ENCODE data around the gene LRPAP1. TPM values are rescaled to one million over a fixed set of nuclear protein-coding genes. Genes with fewer than 3 reads are reported as not detected.
"Not testable (repeated sequence)": the region's sequence is repeated elsewhere in the genome, so short reads cannot be mapped to it uniquely, and the experiment has no call there.

LRPAP1 gene
- total RNA-seq, 2 experiments from 2014 or later = 58.2 to 61.2 TPM

DNA sequence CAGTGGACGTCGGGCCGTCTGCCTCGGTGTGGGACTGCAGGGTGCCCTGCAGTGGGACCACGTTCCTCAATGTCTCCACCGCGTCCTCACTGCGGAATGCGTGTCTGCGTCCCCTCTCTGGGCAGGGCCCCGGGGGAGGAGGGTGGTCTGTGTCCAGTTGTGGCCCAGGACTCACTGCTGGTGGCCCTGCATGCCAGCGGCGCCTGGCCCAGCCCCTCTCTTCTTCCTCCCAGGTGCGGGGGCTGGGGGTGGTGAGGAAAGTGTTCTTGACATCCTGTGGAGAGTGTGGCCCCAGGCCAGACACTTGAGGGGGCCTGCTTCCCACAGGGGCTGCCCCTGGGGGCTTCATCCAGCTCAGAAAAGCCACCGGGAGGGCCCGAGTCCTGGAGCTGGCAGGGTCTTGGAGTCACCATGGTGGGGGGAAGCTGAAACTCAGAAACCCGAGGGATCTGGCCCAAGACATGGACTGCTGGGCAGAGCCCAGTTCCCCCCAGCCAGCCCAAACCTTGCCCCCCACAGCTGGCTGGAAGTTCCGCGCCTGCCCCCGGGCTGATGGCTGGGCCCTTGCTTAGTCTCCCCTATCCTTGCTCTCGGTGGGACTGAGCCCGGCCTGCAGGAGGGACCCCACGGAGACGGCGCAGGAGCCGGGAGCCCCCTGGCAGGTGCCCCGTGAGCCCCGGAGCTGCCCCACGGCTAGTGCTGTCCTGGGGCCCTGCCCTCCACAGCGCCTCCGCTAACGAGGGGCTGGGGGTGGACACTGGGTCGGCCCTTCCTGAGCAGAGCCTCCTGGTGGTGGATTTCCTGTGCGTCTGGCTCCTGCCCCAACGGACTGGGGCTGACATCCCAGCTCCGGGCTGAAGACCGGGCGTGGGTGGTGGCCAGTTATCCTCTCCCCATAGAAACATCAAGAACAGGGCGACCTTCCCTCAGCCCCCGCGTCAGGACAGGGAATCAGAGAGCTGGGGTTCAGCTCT lies 66.2 kb downstream of the LRPAP1 start:
- DNase-seq = no peak
- Mint-ChIP-seq H3K27ac (no peak overlapping the region), H3K36me3 (no peaks in the 10 kb centered on the region), H3K9me3 (no peaks in the 10 kb centered on the region), H3K4me1 (no peaks in the 10 kb centered on the region), H3K27me3 (peaks cover 28% of the 10 kb centered on the region), H3K4me3 (no peak overlapping the region)

DNA sequence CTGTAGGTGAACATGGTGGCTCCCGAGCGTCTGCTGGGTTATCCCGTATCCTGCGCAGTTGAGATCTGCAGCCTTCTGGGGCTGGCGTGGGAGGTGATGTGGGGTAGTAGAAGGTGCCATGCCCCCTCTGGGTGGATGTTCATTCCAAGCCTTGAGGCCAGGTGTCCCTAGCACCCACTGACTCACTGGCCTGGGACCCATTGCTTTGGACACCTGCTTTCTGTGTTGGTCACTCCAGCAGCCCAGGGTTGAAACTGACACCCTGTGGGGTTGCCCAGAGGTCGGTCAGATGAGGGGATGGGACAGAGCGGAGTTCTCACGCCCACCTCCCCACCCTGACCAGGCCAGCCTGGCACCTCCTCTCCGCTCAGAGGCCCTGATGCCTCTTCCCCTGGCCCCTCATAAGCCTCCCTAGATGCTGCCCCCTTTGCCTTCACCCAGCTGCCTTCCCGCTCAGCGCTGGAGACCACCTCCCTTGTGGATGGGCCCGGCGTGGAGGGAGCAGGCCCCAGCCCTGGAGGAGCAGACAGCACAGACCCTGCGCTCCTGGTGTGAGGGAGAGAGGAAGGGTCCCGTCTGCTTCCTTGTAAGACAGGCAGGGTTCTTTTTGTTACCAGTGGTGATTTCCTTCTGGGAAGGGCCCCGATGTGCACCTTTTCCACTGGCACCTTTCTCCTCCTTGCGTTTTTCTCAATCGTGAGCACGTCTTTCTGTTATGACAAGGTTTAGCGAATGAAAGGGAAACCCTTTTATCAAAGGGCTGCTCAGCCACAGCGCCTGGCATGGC lies 67.1 kb downstream of the LRPAP1 start:
- H3K27ac Mint-ChIP-seq = no peak overlapping the region
- no peaks in the 10 kb centered on the region for H3K4me1 Mint-ChIP-seq
- peaks cover 28% of the 10 kb centered on the region for H3K27me3 Mint-ChIP-seq
- no peaks in the 10 kb centered on the region for H3K36me3 Mint-ChIP-seq
- DNase-seq = no peak
- no peak overlapping the region for H3K4me3 Mint-ChIP-seq
- H3K9me3 Mint-ChIP-seq = no peaks in the 10 kb centered on the region

DNA sequence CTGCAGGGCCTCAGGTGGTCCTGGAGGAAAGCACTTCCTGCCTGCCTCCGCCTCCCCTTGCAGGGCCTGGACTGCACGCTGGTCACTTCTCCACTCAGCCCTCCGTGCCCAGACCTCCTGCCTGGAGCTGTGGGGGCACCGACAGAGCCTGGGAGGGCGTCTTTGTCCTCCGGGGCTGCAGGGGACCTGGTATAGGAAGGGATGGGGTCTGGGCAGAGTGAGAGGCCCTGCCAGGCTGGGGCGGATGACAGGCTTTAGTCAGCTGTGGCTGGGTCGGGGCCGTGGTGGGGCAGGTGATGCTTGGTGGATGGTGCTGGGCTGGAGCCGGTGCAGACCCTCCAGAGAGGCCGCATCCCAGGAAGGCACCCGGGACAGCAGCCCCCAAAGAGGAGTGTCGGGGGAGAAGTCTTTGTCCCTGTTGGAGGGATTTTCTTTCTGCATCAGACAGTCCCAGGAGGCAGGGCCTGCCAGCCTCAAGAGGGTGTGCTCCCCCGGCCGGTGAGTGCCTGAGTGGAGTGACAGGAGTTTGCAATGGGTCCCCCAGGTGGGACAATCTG lies 67.8 kb downstream of the LRPAP1 start:
- DNase-seq = no peak
- H3K4me3 Mint-ChIP-seq = no peak overlapping the region
- peaks cover 28% of the 10 kb centered on the region for H3K27me3 Mint-ChIP-seq
- H3K4me1 Mint-ChIP-seq = no peaks in the 10 kb centered on the region
- H3K27ac Mint-ChIP-seq = no peak overlapping the region
- H3K9me3 Mint-ChIP-seq = no peaks in the 10 kb centered on the region
- no peaks in the 10 kb centered on the region for H3K36me3 Mint-ChIP-seq

DNA sequence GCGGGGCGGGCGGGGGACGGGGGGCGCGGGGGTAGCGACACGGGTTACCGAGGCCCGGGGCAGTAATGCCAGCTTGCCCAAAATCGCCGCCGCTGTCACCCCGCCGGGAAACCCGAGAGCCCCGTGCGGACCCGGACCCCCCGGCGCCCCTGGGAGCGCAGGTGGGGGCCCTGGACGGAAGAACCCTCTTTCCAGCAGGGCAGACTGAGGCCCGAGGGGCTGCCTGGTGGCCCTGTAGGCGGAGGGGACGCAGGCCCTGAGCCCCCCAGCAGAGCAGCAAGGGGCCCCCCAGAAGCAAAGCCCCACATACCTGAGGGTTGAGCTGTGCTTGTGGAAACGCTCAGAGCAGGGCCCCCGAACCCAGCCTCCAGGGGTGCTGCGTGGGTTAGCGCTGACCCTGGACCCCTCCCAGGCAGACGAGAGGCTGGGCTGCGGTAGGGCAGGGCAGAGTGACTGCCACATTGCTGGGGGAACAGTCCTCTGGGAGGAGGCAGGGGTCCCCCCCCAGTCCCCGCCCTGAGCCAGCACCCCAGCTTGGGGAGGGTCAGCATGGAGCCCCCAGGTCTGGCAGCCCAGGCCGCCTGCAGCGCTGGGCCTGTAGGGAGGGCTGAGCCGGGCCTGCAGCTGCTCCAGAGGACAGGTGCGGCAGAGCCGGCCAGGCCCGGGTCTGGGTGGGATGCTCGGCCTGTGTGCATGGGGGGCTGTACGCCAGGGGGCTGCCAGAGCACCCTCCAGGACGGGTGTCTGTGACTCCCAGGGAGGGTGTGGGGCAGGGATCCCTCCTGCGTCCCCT lies 68.5 kb downstream of the LRPAP1 start:
- no peaks in the 10 kb centered on the region for H3K4me1 Mint-ChIP-seq
- H3K27ac Mint-ChIP-seq = no peak overlapping the region
- H3K36me3 Mint-ChIP-seq = no peaks in the 10 kb centered on the region
- no peak overlapping the region for H3K4me3 Mint-ChIP-seq
- no peak for DNase-seq
- H3K9me3 Mint-ChIP-seq = no peaks in the 10 kb centered on the region
- H3K27me3 Mint-ChIP-seq = peaks cover 28% of the 10 kb centered on the region

DNA sequence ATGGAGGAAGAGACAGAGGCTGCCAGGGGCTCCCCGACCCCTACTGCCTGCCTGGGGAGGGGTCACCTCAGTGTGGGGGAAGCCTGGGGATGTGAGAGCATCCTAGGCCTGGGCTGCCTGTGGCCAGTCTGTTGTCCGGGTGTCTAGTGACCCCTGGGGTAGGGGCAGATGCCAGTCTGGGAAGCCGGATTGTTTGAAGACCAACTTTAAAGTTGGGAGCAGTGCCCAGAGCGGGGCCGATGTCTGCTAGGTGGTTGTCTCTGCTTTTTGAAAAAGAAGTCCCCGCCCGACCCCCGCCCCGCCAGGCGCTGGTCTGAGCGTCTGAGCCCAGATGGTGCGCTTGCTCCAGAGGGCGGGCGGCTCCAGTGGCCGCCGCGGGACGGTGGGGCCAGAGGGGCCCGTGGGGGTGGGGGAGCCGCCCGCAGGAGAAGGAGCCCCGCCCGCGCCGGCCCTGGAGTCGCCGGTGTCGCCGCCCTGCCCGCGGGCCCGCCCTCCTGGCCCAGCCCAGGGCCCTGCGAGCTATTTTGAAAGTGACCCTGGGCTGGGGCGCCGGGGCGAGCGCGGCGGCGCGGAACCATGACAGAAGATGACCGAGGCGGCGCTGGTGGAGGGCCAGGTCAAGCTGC lies 69.3 kb downstream of the LRPAP1 start, which contains the start of gene DOK7:
Gene DOK7 (plus strand): TSS at position 517 of the 626 bp plus-strand sequence. CDS start 70 bp downstream, at position 587.
- no peak within 1 kb of the TSS for H3K4me3 Mint-ChIP-seq
- no peak for DNase-seq
- no peak within 1 kb of the TSS for H3K27ac Mint-ChIP-seq
- no peaks in the 10 kb centered on the region for H3K9me3 Mint-ChIP-seq
- peaks cover 28% of the 10 kb centered on the region for H3K27me3 Mint-ChIP-seq
- no peaks in the 10 kb centered on the region for H3K4me1 Mint-ChIP-seq
- no peaks in the 10 kb centered on the region for H3K36me3 Mint-ChIP-seq

DNA sequence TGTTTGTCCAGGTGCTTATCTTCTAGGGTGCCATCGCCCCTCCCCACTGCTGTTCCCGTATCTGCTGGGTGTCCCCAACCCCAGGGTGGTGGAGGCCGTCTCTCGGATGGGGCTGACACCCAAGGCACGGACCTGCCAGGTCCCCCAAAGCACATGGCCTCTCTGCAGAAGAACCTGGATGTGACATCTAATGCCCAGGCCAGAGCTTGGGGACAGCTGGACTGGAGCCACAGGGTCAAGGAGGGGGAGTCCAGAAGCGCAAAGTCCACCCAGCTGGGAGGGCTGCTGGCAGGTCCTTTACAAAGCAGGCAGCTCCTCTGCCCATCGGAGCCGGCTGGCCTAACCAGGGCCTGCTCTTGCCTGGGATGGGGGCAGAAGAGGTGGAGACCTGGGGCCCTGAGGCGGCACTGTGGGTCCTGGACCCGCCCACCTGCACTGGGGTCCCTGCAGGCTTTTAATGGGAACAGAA lies 69.9 kb downstream of the LRPAP1 start:
- no peaks in the 10 kb centered on the region for H3K36me3 Mint-ChIP-seq
- no peak overlapping the region for H3K27ac Mint-ChIP-seq
- DNase-seq = no peak
- no peak overlapping the region for H3K4me3 Mint-ChIP-seq
- H3K27me3 Mint-ChIP-seq = peaks cover 28% of the 10 kb centered on the region
- H3K4me1 Mint-ChIP-seq = no peaks in the 10 kb centered on the region
- H3K9me3 Mint-ChIP-seq = no peaks in the 10 kb centered on the region

DNA sequence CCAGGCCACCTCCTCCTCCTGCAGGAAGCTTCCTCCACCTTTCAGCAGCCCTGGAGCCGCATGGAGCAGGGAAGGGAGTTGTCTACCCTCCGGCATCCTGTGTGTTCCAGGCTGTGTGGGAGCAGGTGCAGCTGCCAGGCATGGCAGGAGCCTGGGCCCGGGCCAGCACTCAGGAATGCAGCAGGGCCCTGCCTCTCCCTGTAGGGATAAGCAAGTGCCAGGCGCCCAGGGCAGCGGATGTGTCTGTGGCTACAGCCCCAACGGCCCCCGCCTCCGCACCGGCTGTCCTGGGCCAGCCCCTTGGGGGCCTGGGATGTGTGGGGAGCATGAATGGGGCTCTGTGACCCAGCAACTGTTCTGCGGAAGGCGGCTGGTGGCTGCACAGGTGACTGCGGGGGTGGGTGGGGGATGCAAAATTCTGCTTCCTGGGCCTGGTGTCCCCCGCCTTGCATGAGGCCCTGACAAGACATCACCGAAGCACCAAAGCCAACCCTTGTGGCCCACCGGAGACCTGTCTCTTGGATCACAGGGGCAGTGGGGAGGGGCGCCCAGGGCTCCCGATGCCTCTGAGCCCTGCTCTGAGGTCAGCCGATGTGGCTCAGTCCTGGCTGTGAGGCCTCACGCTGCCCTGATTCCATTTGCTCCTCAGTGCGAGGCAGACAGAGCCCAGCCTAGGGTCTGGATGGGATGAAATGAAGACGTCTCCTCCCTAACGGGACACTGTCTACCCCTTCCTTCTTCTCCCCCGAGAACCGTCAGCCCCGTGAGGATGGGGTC lies 70.5 kb downstream of the LRPAP1 start:
- no peak overlapping the region for H3K4me3 Mint-ChIP-seq
- H3K36me3 Mint-ChIP-seq = no peaks in the 10 kb centered on the region
- H3K4me1 Mint-ChIP-seq = no peaks in the 10 kb centered on the region
- no peak overlapping the region for H3K27ac Mint-ChIP-seq
- H3K9me3 Mint-ChIP-seq = no peaks in the 10 kb centered on the region
- DNase-seq = no peak
- peaks cover 28% of the 10 kb centered on the region for H3K27me3 Mint-ChIP-seq

DNA sequence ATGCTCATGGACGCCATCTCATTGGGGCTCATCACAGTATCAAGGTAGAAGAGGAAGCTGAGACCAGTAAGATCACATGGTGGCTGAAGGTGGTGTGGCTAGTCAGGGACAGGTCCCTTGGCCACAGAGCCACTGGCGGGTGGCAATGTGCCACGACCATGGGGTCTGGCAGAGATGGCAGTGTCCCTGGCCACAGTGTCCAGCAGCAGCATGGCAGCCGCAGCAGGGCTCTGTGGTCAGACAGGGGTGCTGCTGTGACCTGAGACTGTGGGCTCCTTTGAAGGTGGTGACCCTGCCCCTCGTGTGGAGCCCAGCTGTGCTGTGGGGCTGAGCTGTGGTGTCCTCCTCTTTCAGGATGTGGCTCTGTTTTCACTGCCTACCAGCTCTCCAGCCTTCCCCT lies 71.3 kb downstream of the LRPAP1 start:
- H3K9me3 Mint-ChIP-seq = no peaks in the 10 kb centered on the region
- DNase-seq = no peak
- no peaks in the 10 kb centered on the region for H3K36me3 Mint-ChIP-seq

DNA sequence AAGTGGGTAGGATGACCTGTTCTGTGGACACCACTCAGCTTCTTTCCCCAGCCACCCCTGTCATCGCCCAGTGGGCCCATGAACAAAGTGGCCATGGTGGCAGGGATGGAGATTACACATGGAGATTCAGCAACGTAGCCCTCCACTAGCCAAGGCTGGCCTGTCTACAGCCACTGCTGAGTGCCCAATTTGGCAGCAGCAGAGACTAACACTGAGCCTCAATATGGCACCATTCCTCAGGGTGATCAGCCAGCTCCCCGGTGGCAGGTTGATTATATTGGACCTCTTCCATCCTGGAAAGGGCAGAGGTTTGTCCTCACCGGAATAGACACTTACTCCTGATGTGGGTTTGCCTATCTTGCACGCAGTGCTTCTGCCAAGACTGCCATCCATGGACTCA lies 73.1 kb downstream of the LRPAP1 start:
- H3K9me3 Mint-ChIP-seq, H3K4me1 Mint-ChIP-seq, H3K36me3 Mint-ChIP-seq, H3K27ac Mint-ChIP-seq, H3K4me3 Mint-ChIP-seq, DNase-seq: not testable (repeated sequence)
- peaks cover 14% of the 10 kb centered on the region for H3K27me3 Mint-ChIP-seq

More for the DNA sequence above, 71.3 kb downstream of the LRPAP1 start:
- H3K27me3 Mint-ChIP-seq = peaks cover 28% of the 10 kb centered on the region
- no peaks in the 10 kb centered on the region for H3K4me1 Mint-ChIP-seq
- no peak overlapping the region for H3K4me3 Mint-ChIP-seq
- no peak overlapping the region for H3K27ac Mint-ChIP-seq

DNA sequence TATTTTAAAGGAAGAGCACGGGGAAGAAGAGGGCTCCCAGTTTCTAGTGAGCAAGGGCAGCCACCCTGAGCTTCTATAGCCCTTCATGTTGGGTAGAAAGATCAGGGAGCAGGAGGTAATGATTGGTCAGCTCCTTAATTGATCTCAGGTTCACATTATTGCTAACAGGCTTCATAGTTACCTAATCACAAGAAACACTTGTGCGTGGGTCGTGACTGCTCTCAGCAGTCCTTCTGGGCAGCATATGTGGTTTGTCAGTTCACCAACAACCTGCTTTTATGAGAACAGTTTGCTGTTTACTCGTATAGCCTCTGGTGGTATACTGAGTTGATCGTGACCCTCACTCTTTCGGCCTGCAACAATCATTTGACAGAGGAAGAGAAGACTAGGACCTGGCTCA lies 73.9 kb downstream of the LRPAP1 start:
- Mint-ChIP-seq H3K27me3 (peaks cover 14% of the 10 kb centered on the region), H3K4me3 (no peak overlapping the region), H3K4me1 (no peaks in the 10 kb centered on the region), H3K27ac (no peak overlapping the region), H3K9me3 (peaks cover 8% of the 10 kb centered on the region), H3K36me3 (peaks cover 2% of the 10 kb centered on the region)
- no peak for DNase-seq

DNA sequence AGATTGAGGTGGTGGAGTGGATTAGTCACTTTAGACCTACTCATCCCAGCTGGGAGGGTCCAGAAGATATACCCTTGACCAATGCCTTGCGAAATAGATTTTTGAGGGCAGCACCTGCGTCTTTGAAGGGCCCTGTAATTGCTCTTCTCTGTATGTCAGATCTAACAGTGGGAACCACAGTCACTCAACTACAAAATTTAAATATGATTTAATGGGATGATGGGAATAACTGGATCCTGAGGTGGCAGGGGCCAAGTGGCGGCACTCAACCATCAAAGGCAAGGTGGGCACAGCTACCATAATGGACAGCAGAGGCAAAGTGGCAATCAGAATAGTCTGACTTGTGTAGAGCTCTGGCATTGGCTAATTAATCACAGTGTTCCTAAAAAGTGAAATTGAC lies 76.6 kb downstream of the LRPAP1 start:
- H3K27ac Mint-ChIP-seq, H3K9me3 Mint-ChIP-seq, H3K4me1 Mint-ChIP-seq, H3K27me3 Mint-ChIP-seq, DNase-seq, H3K4me3 Mint-ChIP-seq, H3K36me3 Mint-ChIP-seq: not testable (repeated sequence)
